HEK293T (cell line): ENCODE data around the gene SYNE4.
A peak's percentile ranks its signal among the peaks of the same experiment; 100 is the strongest.
"Not testable (repeated sequence)": the region's sequence is repeated elsewhere in the genome, so short reads cannot be mapped to it uniquely, and the experiment has no call there.

Experiments
- CTCF ChIA-PET: fragments of 350-600 bp; formaldehyde crosslinking; extraction: SDS; loops from one replicate; lab custom pipeline; 2021; ENCODE audit warnings: antibody characterized with exemption, inconsistent platforms; lab: Yijun Ruan, JAX
- POLR2A ChIA-PET: fragments of 350-600 bp; formaldehyde crosslinking; extraction: SDS; loops from one replicate; lab custom pipeline; 2020; ENCODE audit warnings: antibody characterized with exemption, inconsistent platforms; lab: Yijun Ruan, JAX
- DNase-seq: peaks from one replicate; pipeline ENCODE4 v3.0.0; 2012; ENCODE audit warnings: mixed read lengths; ENCODE audit errors: extremely low spot score
- ARNT ChIP-seq: fragments of 450-650 bp; IDR thresholded peaks from 2 replicates; pipeline ENCODE4 v1.6.1; 2017; ENCODE audit warnings: mild to moderate bottlenecking
- BHLHE40 ChIP-seq: fragments of 450-650 bp; IDR thresholded peaks from 2 replicates; pipeline ENCODE4 v1.6.1; 2016; ENCODE audit warnings: mild to moderate bottlenecking, moderate library complexity, borderline replicate concordance
- CTBP1 ChIP-seq: fragments of 450-650 bp; IDR thresholded peaks from 2 replicates; pipeline ENCODE4 v1.6.1; 2016; ENCODE audit warnings: borderline replicate concordance
- ELF4 ChIP-seq: fragments of 450-650 bp; IDR thresholded peaks from 2 replicates; pipeline ENCODE4 v1.6.1; 2017; ENCODE audit warnings: antibody characterized with exemption
- FOXA1 ChIP-seq: fragments of 450-650 bp; IDR thresholded peaks from 2 replicates; pipeline ENCODE4 v1.6.1; 2016; ENCODE audit warnings: mild to moderate bottlenecking
- FOXK2 ChIP-seq: fragments of 450-650 bp; IDR thresholded peaks from 2 replicates; pipeline ENCODE4 v1.6.1; 2016; ENCODE audit warnings: mild to moderate bottlenecking
- FOXM1 ChIP-seq: fragments of 450-650 bp; IDR thresholded peaks from 2 replicates; pipeline ENCODE4 v1.6.1; 2017; ENCODE audit warnings: mild to moderate bottlenecking, borderline replicate concordance
- HDGF ChIP-seq: fragments of 450-650 bp; IDR thresholded peaks from 2 replicates; pipeline ENCODE4 v1.6.1; 2017; ENCODE audit warnings: antibody characterized with exemption, borderline replicate concordance
- L3MBTL2 ChIP-seq: fragments of 450-650 bp; conservative IDR thresholded peaks from 2 replicates; pipeline ENCODE4 v1.6.1; 2016; ENCODE audit warnings: mild to moderate bottlenecking
- LEF1 ChIP-seq: fragments of 450-650 bp; IDR thresholded peaks from 2 replicates; pipeline ENCODE4 v1.6.1; 2017; ENCODE audit warnings: mild to moderate bottlenecking, borderline replicate concordance
- NFRKB ChIP-seq: fragments of 450-650 bp; IDR thresholded peaks from 2 replicates; pipeline ENCODE4 v1.6.1; 2016; ENCODE audit warnings: mild to moderate bottlenecking, moderate library complexity
- PKNOX1 ChIP-seq: fragments of 450-650 bp; IDR thresholded peaks from 2 replicates; pipeline ENCODE4 v1.6.1; 2016
- SP1 ChIP-seq: fragments of 450-650 bp; IDR thresholded peaks from 2 replicates; pipeline ENCODE4 v1.6.1; 2017
- SUZ12 ChIP-seq: fragments of 450-650 bp; IDR thresholded peaks from 2 replicates; pipeline ENCODE4 v1.6.1; 2016; ENCODE audit warnings: mild to moderate bottlenecking
- TARDBP ChIP-seq: fragments of 450-650 bp; IDR thresholded peaks from 2 replicates; pipeline ENCODE4 v1.6.1; 2016
- ZNF384 ChIP-seq: fragments of 450-650 bp; IDR thresholded peaks from 2 replicates; pipeline ENCODE4 v1.6.1; 2016

SYNE4 gene

GRCh38 chr19:35959968-35960320, 48.7 kb downstream of the SYNE4 start:
- ChIA-PET CTCF (no interaction called here), POLR2A (no interaction called here)
- no peak for DNase-seq
- TF ChIP-seq LEF1 (no peak), FOXA1 (no peak), ZNF384 (no peak), HDGF (no peak), TARDBP (no peak), FOXK2 (no peak), SUZ12 (no peak), NFRKB (no peak), PKNOX1 (no peak), CTBP1 (no peak), ARNT (no peak), L3MBTL2 (no peak), FOXM1 (no peak), SP1 (no peak), ELF4 (no peak), BHLHE40 (no peak)

GRCh38 chr19:35959040-35959967, 49.3 kb downstream of the SYNE4 start:
- POLR2A ChIA-PET = interaction anchor here (0.8 to 1.3 kb wide), 2 partner anchors 55 to 96 kb away, joined by 3 read pairs; partner anchors contain the start of gene ALKBH6
- peak; percentile 36 for DNase-seq
- CTCF ChIA-PET = interaction anchor here (1.5 kb wide), 1 partner anchor 12 kb away, joined by 3 read pairs; no protein-coding TSS in a partner anchor
- peak; percentile 41; the same call in 1 of the 2 replicates for TF ChIP-seq TARDBP
- TF ChIP-seq SUZ12 = no peak
- TF ChIP-seq SP1 = no peak

- TF ChIP-seq PKNOX1 (no peak), NFRKB (no peak), TARDBP (no peak)
- no peak for DNase-seq
- ChIA-PET POLR2A (interaction anchor here (0.8 to 1.3 kb wide), 2 partner anchors 55 to 97 kb away, joined by 3 read pairs; partner anchors contain the start of gene ALKBH6), CTCF (interaction anchor here (1.5 kb wide), 1 partner anchor 12 kb away, joined by 3 read pairs; no protein-coding TSS in a partner anchor)
Observed at GRCh38 chr19:35958660-35959039, 50.0 kb downstream of the SYNE4 start.

- DNase-seq, POLR2A ChIA-PET, CTCF ChIA-PET: not testable (repeated sequence)
Observed at GRCh38 chr19:35957411-35957810, 51.2 kb downstream of the SYNE4 start.

- DNase-seq = no peak
- TF ChIP-seq HDGF (no peak), LEF1 (no peak), CTBP1 (no peak), BHLHE40 (no peak), NFRKB (no peak), TARDBP (no peak), SP1 (no peak), FOXM1 (no peak), ARNT (no peak), FOXA1 (no peak), ELF4 (no peak)
- CTCF ChIA-PET = interaction anchor here (0.7 kb wide), 1 partner anchor 29 kb away, joined by 4 read pairs; no protein-coding TSS in a partner anchor
- POLR2A ChIA-PET = no interaction called here
Observed at GRCh38 chr19:35955881-35956634, 52.6 kb downstream of the SYNE4 start.
